ENCODE measurements around the gene GPC1. TPM values are rescaled to one million over a fixed set of nuclear protein-coding genes. Genes with fewer than 3 reads are reported as not detected.

Gene GPC1
- total RNA-seq, 1 donor from 2014 or later: 252 TPM

DNA sequence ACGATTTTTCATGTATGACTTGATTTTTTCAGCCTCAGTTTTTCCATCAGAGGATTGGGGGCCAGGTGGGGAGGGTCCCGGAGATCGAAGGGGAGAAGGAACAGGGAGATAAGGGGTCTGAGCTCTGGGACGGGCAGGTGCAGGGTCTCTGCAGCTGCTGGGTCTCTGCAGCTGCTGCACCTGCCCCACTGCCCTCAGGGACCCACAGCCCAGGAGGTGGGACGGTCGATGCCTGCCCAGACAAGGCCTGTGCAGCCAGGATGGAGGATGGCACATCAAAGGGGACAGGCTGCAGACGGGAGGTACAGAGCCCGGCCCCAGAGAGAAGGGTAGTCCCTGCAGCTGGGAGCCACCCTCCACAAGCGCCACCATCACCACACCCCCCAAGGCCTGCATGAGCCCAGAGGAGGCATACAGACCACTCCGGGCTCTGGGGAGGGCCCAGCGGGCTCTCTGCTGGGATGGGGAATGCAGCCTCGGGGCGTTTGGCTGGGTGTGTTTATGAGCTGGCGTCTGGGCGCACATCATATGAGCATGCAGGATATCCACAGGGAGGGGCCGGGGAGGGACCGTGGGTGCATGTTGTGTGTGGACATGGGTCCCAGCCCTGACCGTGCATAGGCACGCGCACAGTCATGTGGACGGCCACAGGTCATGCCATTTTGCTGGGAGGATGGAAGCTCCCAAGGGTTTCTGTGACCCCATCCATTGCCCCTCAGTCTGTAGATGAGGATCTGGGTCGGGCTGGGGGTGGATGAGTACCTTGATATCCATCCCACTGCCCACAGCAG lies 34.9 kb upstream of the GPC1 start:
- H3K79me2 ChIP-seq (ENCODE audit: insufficient read depth, low read length): no peaks in the 10 kb centered on the region
- H2AFZ ChIP-seq (ENCODE audit: low read depth, low read length): no peak overlapping the region
- H3K27ac ChIP-seq (ENCODE audit: low read depth, low read length): no peak overlapping the region
- no peaks in the 10 kb centered on the region for H3K36me3 ChIP-seq (ENCODE audit: insufficient read depth, low read length)
- Mint-ChIP-seq H3K4me3 (ENCODE audit: unreplicated experiment) (no peak overlapping the region), H3K4me1 (ENCODE audit: low read depth, unreplicated experiment) (no peaks in the 10 kb centered on the region), H3K36me3 (ENCODE audit: low read depth, unreplicated experiment) (no peaks in the 10 kb centered on the region), H3K27me3 (ENCODE audit: low read depth, unreplicated experiment) (peaks cover 46% of the 10 kb centered on the region), H3K9me3 (ENCODE audit: unreplicated experiment) (no peaks in the 10 kb centered on the region), H3K27ac (ENCODE audit: unreplicated experiment) (no peak overlapping the region)
- H3K9ac ChIP-seq (ENCODE audit: low read length): no peak overlapping the region
- no peaks in the 10 kb centered on the region for H3K9me3 ChIP-seq (ENCODE audit: insufficient read depth, low read depth, low read length)
- no peaks in the 10 kb centered on the region for H3K27me3 ChIP-seq (ENCODE audit: insufficient read depth, low read length)
- FAIRE-seq: no peak
- no peak for DNase-seq (ENCODE audit: low read depth)
- no peak overlapping the region for H3K4me3 ChIP-seq (ENCODE audit: insufficient read depth, low read depth, low read length)
- H4K20me1 ChIP-seq (ENCODE audit: insufficient read depth, low read length): no peaks in the 10 kb centered on the region
- peaks cover 3% of the 10 kb centered on the region for H3K4me1 ChIP-seq (ENCODE audit: insufficient read depth, low read length)
- H3K4me2 ChIP-seq (ENCODE audit: low read length): no peak overlapping the region
- TF ChIP-seq, protein P1, sequence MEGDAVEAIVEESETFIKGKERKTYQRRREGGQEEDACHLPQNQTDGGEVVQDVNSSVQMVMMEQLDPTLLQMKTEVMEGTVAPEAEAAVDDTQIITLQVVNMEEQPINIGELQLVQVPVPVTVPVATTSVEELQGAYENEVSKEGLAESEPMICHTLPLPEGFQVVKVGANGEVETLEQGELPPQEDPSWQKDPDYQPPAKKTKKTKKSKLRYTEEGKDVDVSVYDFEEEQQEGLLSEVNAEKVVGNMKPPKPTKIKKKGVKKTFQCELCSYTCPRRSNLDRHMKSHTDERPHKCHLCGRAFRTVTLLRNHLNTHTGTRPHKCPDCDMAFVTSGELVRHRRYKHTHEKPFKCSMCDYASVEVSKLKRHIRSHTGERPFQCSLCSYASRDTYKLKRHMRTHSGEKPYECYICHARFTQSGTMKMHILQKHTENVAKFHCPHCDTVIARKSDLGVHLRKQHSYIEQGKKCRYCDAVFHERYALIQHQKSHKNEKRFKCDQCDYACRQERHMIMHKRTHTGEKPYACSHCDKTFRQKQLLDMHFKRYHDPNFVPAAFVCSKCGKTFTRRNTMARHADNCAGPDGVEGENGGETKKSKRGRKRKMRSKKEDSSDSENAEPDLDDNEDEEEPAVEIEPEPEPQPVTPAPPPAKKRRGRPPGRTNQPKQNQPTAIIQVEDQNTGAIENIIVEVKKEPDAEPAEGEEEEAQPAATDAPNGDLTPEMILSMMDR (IDR thresholded peaks at IDR 0.05; ENCODE audit: insufficient read depth, low read depth, low read length): no peak
- TF ChIP-seq EZH2 (IDR thresholded peaks at IDR 0.05; ENCODE audit: insufficient read depth, low read length): no peak

DNA sequence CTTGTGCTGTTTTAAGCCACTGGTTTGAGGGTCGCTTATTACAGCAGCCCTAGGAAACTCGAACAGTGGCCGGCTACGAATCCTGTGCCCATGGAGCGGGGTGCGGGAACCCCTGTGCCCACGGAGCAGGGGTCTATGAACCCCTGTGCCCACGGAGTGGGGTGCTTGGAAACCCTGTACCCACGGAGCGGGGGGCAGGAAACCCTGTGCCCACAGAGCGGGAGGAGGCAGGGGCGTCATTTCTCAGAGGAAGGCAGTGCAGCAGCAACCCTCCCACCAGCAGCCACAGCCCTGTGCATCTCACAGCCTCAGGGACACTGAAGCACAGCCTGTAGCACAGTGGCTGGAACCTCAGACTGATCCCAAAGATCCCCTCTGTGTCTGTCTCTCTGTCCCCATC lies 34.2 kb upstream of the GPC1 start:
- H3K4me1 Mint-ChIP-seq (ENCODE audit: low read depth, unreplicated experiment): peaks cover 2% of the 10 kb centered on the region
- H3K36me3 ChIP-seq (ENCODE audit: insufficient read depth, low read length): no peaks in the 10 kb centered on the region
- H3K9me3 Mint-ChIP-seq (ENCODE audit: unreplicated experiment): no peaks in the 10 kb centered on the region
- H3K27ac Mint-ChIP-seq (ENCODE audit: unreplicated experiment): no peak overlapping the region
- TF ChIP-seq, protein P1 (IDR thresholded peaks at IDR 0.05; ENCODE audit: insufficient read depth, low read depth, low read length): no peak
- no peak for TF ChIP-seq EZH2 (IDR thresholded peaks at IDR 0.05; ENCODE audit: insufficient read depth, low read length)
- no peak overlapping the region for H3K4me3 Mint-ChIP-seq (ENCODE audit: unreplicated experiment)
- H3K4me3 ChIP-seq (ENCODE audit: insufficient read depth, low read depth, low read length): no peak overlapping the region
- no peaks in the 10 kb centered on the region for H3K27me3 ChIP-seq (ENCODE audit: insufficient read depth, low read length)
- no peak overlapping the region for H3K4me2 ChIP-seq (ENCODE audit: low read length)
- H3K27ac ChIP-seq (ENCODE audit: low read depth, low read length): no peak overlapping the region
- no peak overlapping the region for H3K9ac ChIP-seq (ENCODE audit: low read length)
- no peaks in the 10 kb centered on the region for H3K79me2 ChIP-seq (ENCODE audit: insufficient read depth, low read length)
- no peaks in the 10 kb centered on the region for H3K36me3 Mint-ChIP-seq (ENCODE audit: low read depth, unreplicated experiment)
- FAIRE-seq (no peak), DNase-seq (ENCODE audit: low read depth) (no peak)
- H3K27me3 Mint-ChIP-seq (ENCODE audit: low read depth, unreplicated experiment): peaks cover 39% of the 10 kb centered on the region
- no peaks in the 10 kb centered on the region for H4K20me1 ChIP-seq (ENCODE audit: insufficient read depth, low read length)
- peaks cover 3% of the 10 kb centered on the region for H3K4me1 ChIP-seq (ENCODE audit: insufficient read depth, low read length)
- no peaks in the 10 kb centered on the region for H3K9me3 ChIP-seq (ENCODE audit: insufficient read depth, low read depth, low read length)
- H2AFZ ChIP-seq (ENCODE audit: low read depth, low read length): no peak overlapping the region

Measured in astrocyte (in vitro differentiated cells and primary cell).